NCI-H510A treated with DMSO at 0.1 percent for 48 hours (cell line): Measurements from ENCODE around the gene CAMTA1.

Experiments used
- DNase-seq: peaks from one replicate; lab custom pipeline; 2025; lab: John Stamatoyannopoulos, UW

The CAMTA1 gene

GRCh38 chr1:7616076-7616832, 831.0 kb downstream of the CAMTA1 start:
- peak; percentile 36 for DNase-seq

- DNase-seq, result no peak
These were observed 831.7 kb downstream of the CAMTA1 start for GRCh38 chr1:7616953-7617352.

GRCh38 chr1:7617826-7618225, 832.6 kb downstream of the CAMTA1 start:
- DNase-seq, result no peak

DNA sequence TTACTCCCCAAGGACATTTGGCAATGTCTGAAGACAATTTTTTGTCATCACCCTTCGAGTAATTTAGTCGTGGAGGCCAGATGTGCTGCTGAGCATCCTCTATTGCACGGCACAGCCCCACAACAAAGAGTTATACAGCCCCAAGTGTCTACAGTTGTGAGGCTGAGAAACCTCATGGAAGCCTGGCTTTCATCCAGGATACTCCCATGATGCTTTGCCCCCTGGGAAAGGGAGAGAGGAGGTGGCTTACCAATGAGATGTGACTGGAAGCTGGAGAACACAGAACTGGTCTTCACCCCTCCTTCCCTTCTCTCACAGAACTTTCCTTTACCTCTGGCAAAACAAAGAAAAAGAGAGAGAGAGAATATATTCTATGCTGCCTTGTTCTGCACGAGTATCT, 834.9 kb downstream of the CAMTA1 start:
- no peak for DNase-seq

GRCh38 chr1:7621334-7622219, 836.3 kb downstream of the CAMTA1 start:
- no peak for DNase-seq

DNA sequence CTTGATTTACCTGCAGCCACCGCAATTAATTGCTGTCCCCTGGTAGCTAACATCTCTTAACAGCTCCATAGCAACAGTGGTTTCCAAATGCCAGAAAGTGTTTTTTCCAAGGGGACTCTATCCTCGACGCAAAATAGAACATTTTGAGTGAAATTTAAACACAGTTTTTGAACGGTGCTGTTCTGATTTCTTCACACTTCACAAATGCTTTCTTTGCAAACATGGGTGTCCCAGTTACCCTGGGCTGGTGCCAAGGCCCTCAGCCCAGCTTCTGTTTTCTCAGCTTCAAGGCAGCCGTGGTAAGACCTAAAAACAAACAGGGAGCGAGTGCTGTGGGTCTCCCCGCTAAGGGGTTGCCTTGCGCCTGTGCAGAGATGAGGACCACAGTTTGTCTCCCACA, 838.6 kb downstream of the CAMTA1 start:
- DNase-seq, result no peak

DNA sequence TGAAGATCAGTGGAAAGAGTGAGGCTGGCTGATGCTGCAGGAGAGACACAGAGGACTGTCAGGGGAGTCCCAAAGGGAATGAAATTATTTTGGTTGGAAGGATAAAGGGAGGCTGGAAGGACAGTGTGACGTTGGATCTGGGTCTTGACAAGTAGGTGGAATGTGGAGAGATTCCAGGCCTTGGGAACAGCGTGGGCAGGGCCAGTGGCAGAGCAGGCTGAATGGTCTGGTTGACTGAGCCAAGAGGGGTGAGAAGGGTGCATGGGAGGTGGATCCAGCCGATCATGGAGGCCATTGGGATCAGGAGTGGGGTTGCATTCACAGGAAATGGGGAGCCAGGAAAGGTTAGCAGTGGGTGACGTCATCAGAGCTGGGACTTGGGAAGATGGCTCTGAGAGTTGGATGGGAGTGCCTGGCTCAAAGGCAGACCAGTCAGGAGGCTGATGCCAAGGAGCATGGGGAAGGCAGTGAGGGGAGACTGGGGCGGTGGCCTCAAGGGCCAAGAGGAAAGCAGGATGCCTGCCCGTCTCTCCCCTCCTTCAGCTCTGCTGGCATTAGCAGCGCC, 839.6 kb downstream of the CAMTA1 start:
- no peak for DNase-seq

- DNase-seq, result no peak
These were observed 840.1 kb downstream of the CAMTA1 start for GRCh38 chr1:7625401-7625800.

DNA sequence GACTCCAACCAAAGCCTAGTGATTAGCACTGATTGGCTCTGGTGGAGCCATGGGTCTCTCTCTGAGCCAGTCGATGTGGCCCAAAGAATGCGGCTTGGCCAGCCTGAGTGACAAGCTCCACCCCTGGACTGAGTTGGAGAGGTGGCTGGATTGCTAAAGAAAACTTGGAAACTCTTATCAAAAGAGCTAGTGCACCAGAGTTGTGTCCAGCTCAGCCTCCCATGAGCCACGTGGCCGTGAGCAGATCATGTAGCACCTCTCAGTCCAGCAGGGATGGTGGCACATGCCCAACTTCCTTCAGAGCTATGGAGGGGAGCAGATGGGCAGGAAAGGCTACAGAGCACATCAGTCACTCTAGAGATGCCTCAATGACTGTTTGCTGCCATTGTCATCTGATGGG, 843.0 kb downstream of the CAMTA1 start:
- no peak for DNase-seq

GRCh38 chr1:7629011-7629410, 843.8 kb downstream of the CAMTA1 start:
- DNase-seq, result no peak

DNA sequence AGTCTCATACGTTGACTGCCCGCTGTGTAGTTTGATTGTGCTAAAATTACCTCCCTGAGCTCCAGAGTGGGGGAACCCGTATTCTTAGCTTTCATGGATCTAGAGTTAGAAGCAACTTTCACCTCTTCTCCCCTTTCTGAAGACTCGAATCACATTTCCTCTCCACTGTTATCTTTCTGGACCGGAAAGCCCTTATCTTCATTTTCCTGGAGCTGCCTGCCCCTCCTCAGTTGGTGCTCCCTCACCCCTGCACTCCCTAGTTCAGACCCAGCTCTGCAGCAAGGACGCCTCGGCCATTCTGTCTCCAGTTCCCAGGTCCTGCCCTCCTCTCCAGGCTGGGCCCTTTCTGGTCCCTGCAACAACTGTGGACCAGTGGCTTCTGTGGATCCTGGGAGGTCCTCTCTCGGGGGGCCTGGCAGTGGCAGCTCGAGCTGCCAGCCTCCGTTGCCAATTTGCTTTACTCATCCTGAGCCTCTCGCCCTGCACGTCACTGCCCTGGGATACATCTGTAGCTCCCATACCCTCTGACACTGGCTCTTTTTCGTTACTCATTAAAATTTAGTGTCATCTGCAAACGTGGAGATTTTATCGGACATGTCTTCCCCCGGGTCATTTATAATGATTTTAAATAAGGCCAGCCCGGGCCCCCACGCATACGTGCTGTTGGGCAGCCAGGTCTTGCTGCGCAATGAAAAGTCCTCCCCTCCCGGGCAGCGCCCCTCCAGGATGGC, 844.4 kb downstream of the CAMTA1 start:
- no peak for DNase-seq

GRCh38 chr1:7630378-7630777, 845.1 kb downstream of the CAMTA1 start:
- no peak for DNase-seq

- DNase-seq, result no peak
These were observed 846.9 kb downstream of the CAMTA1 start for GRCh38 chr1:7632176-7632575.

- no peak for DNase-seq
These were observed 847.4 kb downstream of the CAMTA1 start for GRCh38 chr1:7632681-7633080.

DNA sequence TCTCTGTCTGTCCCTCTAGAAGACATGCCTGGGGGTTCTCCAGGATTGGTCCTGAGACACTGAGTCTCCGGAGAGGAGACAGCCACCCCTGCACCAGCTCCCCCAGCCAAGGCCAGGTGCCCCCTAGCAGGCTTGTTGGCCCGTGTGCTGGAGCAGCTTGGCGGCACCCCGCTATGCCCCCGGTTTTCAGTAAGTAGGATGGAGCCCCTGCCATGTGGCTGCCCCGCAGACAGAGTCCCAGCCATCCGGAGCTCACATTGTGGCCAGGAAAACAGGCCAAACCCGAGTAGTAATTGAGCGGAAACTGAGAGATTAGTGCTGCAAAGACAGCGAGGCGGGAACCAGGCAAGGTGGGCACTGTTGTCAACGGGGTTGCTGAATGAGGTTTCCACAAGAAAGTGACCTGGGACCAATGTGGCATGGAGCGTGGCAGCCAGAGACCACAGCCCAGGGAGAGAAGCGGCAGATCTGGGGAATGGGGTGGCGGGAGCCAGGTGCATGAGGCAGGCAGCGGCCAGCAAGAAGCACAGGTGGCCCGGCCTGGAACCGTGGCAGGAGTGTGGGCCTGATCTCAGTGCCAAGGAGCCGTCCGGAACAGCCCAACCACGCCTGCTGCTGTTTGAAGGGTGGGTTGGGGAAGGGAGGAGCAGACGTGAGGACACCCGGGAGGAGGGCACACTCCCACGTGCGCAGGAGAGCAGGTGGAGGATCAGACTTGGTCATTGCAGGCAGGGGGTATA, 848.4 kb downstream of the CAMTA1 start:
- no peak for DNase-seq

DNA sequence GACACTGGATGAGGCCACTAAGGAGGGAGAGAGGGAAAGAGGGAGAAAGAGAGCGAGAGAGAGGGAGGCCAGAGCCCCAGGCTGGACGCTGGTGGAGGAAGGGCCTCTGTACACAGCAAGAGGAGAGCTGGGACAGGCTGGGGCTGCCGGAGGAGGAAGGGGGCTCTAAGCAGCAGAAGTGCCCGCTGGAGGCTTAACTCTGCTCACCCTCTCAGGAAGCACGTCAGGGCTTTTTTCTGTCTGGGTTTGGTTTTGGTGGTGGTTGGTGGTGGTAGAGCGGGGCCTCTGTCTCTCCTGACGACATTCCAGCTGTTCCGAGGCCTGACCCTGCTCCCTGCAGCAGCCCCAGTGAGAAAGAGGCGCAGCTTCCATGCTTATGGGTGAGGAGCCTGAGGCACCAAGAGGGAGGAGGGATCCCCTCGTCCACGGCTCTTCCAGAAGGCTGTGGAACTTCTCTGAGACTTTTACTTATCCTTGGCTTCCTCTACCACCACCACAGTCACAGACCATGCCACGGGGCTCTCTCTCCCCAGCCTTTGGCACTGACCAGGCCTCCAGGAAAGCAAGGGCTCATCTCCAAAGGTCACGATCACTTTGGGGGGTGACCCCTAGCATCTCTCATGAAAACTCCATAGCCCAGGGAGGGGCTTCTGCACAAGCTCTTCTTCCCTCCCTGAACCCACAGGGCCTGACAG, 849.4 kb downstream of the CAMTA1 start:
- no peak for DNase-seq

DNA sequence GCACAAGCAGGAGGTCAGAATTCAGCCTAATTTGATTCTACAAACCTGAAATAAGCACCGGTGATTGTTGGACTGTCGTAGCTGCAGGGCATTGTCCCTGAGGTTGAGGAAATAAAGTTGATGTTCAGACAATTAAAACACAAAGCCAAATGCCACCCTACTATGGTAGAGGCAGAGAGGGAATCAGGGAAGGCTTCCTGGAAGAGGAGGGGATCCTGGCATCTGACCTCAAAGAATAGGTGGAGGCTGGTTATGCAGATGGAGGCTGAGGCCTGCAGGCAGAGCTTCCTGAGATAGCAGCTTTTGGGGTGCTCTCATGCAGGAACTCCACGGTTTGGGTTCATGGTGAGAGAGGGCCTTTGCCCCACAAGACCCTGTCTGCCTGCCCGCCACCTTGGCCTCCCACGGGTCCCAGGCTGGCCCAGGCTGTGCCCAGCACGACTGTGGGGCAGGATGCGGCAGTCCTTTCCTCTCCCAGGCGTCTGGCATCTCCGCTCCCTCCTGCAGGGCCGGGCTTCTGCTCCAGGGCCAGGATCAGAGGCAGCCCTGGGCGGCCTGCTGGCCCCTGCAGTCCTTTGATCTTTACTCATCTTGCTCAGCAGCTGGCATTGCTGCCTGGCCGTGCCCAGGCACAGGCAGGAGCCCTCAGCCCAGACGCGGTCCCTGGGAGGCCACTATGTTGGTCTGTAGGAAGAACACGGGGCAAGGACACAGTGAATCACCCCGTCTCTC, 851.7 kb downstream of the CAMTA1 start:
- DNase-seq, result no peak

GRCh38 chr1:7638078-7638477, 852.8 kb downstream of the CAMTA1 start:
- DNase-seq, result no peak

- DNase-seq, result no peak
These were observed 854.3 kb downstream of the CAMTA1 start for GRCh38 chr1:7639435-7640131.

DNA sequence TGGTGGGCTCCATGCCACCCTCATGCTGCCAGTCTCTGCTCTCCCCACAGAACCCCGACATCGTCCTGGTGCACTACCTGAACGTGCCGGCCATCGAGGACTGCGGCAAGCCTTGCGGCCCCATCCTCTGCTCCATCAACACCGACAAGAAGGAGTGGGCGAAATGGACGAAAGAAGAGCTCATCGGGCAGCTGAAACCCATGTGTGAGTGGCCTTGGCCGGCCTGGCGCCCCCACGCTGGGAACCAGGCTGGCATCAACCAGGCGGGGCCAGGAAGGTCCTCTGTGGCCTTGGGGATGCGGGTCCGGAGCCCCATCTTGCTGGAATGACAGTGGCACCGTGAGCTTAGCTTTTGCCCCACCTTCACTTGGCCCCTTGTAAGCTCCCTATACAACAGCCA, 855.1 kb downstream of the CAMTA1 start:
- DNase-seq, result no peak
